HG03066 (cell line): ENCODE data around the gene PRKCZ.

Experiments
- ATAC-seq: cut with Tn5 transposase; IDR thresholded peaks from one replicate; pipeline ENCODE4 v1.9.1; 2021; ENCODE audit warnings: low read depth; ENCODE audit not compliant: unreplicated experiment

Gene PRKCZ

DNA sequence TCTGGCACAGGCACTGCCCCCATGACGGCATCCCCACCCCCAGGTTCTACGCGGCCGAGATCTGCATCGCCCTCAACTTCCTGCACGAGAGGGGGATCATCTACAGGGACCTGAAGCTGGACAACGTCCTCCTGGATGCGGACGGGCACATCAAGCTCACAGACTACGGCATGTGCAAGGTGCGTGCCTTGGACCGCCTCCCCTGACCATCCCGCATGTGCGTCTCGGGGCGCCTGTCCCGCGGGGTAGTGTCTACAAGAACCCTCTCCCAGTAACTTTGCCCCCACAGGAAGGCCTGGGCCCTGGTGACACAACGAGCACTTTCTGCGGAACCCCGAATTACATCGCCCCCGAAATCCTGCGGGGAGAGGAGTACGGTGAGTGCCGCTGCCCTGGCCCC is 121.8 kb downstream of the PRKCZ start:
- no peak for ATAC-seq

DNA sequence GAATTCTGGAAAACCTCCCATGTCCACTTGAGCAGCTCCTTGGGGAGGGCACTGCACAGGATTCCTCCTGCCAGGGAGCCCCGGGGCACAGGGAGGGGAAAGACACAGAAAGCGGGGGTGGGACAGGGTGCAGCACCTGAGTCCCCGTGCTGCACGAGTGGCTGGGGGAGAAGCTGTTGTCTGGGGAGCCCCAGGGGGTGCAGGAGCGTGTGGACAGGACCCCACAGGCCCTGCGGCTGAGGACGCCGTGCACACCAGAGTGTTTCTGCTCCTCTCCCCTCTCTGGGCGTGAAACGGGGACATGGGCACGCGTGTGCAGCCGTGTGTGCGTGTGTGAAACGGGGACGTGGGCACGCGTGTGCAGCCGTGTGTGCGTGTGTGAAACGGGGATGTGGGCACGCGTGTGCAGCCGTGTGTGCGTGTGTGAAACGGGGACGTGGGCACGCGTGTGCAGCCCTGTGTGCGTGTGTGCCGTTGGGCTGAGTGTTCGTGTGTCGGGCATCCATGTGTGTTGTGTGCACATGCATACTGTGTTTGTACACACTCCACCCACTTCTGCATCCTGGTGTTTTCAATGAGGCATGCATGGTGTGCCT is 122.4 kb downstream of the PRKCZ start:
- ATAC-seq = no peak

DNA sequence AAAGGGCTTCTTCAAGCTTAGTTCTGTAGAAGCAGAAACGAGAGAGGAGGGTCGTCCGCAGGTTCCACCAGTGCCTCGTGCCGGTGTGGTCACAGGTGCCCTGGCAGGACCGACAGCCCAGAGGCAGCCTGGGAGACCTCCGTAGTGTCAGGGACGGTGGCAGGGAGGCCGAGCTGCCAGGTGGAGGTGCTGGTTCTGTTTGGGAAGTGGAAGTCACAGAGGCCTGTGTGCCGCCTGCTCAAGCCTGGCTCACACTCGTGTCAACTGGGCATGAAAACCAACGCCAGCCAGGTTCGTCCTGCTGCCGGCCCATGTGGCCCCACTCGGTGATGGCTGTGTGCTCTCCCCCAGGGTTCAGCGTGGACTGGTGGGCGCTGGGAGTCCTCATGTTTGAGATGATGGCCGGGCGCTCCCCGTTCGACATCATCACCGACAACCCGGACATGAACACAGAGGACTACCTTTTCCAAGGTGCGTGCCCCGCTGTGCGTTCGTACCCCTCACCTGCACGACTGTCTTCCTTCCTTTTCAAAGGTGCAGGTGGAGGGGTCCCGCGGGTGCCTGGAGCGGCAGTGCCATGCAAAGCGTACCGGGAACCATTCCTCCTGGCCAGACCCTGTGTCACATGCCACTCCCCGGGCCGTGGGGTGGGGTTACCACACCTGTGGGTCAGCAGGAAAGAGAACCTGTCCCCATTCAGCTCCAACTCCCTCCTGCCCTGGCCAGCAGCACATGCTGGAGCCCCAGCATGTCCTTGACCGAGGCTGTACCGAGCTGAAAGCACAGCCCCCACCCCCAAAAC is 123.5 kb downstream of the PRKCZ start:
- no peak for ATAC-seq

DNA sequence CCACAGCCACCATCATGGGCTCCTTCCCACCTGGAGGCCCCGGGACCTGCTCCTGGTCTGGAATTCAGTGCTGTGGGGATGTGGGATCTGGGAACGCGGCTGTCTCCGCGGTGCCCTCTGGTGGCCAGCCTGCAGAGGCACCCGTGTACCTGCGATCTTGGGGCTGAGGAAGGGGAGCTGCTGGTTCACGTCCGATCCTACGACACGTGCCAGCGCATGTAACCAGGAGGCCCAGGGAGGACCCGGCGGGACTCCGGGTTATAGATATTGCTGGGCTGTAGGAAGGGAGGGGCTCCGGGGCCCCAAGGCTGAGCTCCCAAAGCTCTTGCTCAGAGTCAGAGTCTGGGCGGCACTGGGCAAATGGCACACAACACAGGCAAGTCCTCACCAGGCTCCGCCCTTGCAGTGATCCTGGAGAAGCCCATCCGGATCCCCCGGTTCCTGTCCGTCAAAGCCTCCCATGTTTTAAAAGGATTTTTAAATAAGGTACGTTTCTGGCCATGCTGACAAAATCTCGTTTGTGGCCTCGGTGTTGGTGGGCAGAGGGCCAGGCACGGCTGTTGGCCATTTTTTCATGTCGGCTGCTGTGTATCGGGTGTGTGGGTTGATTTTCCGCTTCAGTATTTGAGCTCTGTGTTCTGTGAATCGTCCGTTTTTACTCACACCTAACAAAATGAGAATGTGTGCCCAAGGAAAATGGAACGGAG is 124.3 kb downstream of the PRKCZ start:
- no peak for ATAC-seq

DNA sequence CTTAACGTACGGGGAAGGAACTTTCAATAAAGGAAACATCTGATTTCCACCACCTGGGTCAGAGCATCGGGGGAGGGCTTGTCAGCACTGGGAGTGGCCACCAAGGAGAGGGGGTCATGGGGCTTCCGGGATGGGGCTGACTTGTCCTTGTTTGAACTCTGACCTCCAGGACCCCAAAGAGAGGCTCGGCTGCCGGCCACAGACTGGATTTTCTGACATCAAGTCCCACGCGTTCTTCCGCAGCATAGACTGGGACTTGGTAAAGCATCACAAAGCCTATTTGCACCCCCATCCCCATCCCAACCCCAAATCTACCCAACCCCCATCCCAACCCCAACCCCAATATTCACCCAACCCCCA is 124.8 kb downstream of the PRKCZ start:
- no peak for ATAC-seq

DNA sequence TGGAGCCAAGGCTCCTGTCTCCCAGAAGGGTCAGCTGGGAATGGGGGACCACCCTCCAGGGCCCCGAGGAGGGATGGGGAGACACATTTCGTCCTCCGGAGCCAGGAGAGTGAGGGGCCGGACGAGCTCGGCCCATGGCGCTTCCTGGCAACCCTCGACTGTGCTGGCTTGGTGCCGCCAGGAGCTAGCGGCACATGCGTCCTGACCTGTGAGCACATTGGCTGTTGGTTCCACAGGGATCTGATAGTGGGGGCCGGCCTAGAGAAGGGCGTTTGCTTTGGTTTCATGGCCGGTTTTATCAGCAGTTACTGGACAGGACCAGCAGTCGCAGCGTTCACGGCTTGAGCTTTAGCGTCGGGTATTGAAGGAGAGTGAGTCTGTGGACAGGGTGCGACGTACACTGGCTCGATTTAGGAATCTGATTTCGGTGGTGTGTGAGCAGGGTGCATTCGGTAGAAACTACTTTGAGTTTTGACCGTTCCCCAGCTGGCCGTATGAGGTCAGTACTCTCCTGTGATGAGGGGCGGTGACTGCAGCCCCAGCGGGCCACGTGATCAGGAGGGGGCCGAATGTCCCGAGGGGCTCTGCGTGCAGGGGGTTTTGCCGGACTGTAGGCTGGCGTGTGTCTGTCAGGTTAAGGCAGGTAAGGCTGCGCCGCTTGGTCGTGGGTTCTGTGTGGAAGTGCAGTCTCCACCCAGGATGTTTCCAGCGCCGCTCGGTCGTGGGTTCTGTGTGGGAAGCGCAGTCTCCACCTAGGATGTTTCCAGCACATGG is 125.7 kb downstream of the PRKCZ start:
- ATAC-seq = no peak

DNA sequence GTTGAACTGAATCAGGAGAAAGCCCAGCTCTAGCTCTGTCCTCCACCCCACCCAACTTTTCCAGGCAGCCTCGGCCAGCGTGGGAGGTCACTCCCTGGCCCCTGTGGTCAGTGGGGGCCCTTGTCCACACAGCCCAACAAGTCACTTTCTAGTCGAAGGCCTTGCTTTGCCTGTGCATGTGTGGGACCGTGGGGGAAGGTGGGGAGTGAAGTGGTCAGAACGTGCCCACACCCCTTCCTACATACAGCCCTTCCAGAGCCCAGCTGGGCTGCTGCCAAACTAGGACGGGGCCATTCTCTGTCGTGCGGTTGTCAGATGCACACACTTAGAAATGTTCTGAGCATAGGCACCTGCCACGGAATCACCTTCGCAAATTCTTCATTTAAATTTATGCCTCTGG is 126.4 kb downstream of the PRKCZ start:
- no peak for ATAC-seq

DNA sequence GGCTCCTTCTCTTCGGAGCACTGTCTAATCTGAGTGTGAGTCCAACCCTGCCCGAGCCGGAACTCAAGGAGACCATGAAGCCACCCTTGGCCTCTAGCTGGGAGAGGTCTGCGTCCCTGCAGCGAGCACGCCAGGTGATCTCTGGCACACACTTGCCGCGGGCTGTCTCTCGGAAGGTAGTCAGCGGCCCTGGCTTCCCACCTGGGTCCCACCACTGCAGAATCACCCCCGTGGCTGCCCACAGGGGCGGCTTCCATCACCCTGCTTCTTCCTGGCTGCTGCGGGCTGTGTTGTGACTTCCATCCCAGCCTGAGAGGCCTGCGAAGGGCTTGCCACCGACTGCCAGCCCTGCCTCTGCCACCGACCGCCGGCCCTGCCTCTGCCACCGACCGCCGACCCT is 127.3 kb downstream of the PRKCZ start:
- ATAC-seq = no peak

DNA sequence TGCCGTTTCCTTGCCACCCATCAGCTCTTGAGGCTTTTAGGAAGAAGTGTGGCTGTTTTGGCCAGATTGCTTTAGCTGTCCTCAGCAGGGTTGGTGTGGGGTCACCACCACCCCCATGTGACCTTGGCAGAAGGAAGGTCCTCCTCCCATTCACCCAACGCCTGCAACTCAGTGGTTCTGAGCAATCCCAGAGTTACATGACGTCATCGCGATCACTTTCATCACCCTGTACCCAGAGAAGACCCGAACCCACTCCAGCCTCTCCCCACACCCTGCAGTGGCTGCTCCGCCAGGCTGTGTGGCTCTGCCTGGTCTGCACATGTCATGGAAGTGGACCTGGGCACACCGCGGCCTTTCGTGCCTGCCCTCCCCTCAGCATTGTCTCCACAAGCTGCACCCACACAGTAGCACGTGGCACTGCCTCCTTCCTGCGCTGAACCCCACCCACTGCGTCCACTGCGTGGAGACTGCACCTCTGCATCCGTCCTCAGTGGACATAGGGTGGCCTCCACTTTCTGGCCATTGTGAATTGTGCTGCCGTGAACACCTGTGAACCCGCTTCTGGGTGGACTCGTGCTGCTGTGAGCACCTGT is 127.8 kb downstream of the PRKCZ start:
- ATAC-seq = no peak

DNA sequence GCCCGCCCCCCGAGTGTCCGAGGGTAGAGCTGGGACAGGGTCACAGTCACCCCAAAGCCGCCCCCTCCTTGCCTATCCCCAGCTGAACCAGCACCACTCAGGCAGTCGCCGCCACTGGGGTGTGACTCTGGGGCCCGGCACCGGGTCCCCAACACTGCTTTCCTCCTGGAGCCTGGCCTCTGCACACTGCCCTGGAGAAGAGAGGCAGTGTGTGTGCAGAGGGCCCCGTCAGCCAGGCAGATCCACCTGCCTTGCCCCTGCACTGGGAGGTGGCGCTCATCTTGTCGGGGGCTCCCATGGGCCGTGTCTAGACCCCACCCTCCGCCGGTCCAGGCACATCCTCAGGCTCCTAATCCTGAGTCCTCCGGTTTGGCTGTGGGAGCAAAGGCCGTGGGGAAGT is 128.7 kb downstream of the PRKCZ start:
- ATAC-seq = no peak

DNA sequence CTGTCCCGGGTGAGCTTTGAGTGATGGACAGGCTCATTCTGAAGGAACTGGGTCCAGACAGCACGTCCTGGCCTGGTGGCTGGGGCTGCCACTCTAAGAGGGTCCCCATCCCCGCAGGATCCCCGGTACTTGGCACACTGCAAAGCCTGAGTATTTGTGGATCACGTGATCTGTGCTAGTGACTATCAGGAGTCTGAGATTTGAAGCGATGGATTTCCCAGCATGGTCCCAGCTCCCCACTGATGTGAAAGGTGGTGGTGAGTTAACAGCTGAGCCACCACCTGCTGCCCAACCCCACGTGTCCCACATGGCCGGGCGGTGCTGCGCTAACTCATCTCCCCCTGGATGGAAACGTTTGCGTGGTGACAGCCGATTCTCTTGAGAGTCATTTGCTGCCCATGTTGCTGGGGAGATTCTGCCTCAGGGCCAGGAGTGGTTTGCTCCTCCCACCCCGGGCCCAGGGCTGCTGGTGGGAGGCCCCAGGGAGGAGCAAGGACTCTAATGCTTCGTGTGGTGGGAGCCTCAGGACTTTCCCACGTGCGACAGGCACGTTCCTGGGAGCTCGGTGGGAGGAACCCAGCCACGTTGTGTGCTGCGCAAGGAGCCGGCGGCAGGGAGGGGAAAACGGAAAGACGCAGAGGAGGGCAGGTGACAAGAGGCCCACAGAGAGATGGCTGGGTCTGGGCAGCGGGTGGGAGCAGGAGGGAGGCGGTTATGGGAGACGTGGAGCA is 129.2 kb downstream of the PRKCZ start:
- ATAC-seq = no peak

DNA sequence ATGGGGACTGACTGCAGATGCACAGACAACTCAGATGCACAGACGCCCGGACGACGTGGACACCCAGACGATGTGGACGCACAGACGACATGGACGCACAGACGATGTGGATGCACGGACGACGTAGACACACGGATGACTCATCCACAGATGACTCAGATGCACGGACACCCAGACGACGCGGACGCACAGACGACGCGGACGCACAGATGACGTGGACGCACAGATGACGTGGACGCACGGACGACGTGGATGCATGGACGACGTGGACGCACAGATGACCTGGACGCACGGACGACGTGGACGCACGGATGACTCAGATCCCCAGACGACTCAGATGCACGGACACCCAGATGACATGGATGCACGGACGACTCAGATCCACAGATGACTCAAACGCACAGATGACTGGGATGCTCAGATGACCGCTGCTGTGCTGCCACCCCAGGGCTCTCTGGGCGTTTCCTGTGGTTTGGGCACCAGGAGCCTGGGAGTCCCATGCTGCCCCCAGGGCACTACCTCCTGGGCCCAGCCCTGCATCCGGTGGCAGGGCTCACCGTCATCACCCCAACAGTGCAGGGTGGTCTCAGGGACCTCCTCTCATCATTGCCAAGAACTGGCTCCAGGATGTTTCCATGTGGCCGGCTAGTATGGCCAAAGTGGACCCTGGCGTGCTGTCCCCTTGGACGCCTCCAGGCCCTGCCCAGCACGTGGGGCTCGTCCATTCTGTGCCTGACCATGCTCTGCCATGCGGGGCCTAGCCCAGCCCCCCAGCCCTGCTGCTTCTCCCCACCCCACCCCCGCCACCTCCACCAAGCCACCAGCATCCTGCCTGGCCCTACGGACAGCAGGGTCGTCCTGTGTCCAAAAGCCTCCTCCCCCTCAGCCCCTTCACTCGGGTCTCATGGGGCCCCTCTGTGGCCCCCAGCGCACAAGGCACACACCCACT is 130.4 kb downstream of the PRKCZ start:
- ATAC-seq = no peak

DNA sequence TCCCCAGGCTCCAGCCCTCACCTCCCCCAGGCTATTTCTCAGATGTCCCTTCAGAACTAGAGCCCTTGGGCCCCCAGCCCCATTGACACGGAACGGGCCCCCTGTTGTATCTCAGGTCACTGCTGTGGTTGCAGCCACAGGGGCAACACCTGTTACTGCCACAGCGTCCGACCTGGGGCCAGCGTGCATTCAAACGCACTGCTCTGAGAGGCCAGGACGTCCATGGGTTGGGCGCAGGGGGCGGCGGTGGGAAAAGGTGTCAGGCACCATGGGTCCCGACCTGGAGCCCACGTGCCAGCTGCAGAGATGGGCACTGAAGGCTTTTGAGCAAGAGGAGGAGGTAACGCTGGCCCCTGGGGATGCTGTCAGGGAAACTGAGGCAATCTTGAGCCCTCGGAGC is 131.1 kb downstream of the PRKCZ start:
- no peak for ATAC-seq

DNA sequence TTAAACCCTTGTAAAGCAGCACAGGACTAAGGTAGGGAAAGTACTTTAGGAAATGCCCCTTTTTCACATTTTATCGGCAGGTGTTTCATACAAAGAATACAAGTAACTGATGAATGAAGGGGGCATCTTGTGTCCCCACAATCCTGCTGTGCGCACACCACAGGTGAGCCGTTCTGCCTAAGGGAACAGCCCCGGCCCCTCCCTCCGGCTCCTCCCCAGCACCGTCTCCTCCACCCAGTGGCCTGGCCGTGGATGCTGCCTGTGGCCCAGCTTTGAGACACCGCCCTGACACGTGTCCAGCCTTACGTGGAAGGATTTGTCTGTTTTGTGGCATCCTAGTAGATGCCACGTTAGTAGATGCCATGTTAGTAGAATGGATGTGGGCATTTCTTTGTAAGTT is 131.5 kb downstream of the PRKCZ start:
- no peak for ATAC-seq

DNA sequence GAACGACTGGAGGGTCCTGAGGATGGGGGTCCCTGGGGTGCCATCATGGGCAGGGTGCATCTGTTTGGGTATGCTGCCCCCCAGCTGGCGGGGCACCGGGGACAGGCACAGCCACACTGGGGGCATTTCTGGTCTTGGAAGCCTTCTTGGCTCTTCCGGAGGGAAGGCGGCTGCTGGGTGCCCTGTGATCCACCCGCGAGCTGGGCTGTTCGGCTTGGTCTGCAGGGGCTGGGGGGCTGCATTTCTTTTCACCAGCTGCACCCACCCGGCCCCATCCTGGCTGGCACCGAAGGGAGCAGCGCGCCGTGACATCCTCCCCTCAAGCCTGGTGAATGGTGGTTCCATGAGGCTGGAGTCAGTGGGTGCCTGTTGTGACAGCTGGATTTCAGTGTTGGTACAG is 132.2 kb downstream of the PRKCZ start:
- ATAC-seq = no peak

DNA sequence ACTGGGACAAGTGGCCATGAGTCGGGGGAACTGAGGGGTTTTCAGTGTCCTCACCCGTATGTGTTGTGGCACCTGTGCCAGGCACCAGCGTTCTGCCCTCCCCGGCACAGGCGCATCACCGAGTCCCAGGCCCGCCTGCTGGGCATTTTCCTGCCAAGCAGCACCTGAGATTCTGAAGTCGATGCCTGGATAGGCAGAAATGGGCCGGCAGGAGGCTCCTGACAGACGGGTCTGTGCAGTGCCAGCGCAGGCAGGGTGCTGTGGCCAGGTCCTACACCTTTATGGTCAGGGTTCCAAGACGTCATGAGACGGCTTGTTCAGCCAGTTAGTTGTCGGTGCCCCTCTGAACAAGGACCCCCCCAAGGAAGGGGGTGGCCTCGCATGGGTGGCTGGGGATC is 133.7 kb downstream of the PRKCZ start:
- ATAC-seq = no peak

DNA sequence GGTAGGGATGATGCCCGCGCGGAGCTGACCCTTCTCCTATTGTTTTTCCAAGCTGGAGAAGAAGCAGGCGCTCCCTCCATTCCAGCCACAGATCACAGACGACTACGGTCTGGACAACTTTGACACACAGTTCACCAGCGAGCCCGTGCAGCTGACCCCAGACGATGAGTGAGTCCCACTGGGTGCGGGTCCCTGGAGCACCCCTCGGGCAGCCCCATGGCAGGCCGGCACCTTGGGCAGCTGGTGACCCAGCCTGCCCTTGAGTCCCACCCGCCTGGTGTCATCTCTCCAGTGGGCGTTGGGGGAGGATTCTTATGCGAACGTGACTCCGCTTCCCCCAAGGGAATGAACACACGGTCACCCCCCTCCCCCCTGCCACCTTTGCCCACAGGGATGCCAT is 134.3 kb downstream of the PRKCZ start:
- ATAC-seq = no peak

DNA sequence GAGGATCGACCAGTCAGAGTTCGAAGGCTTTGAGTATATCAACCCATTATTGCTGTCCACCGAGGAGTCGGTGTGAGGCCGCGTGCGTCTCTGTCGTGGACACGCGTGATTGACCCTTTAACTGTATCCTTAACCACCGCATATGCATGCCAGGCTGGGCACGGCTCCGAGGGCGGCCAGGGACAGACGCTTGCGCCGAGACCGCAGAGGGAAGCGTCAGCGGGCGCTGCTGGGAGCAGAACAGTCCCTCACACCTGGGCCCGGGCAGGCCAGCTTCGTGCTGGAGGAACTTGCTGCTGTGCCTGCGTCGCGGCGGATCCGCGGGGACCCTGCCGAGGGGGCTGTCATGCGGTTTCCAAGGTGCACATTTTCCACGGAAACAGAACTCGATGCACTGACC is 134.7 kb downstream of the PRKCZ start:
- no peak for ATAC-seq
